ENCODE measurements around the gene GABBR1.
"Not testable (repeated sequence)": the region's sequence is repeated elsewhere in the genome, so short reads cannot be mapped to it uniquely, and the experiment has no call there.

The GABBR1 gene

DNA sequence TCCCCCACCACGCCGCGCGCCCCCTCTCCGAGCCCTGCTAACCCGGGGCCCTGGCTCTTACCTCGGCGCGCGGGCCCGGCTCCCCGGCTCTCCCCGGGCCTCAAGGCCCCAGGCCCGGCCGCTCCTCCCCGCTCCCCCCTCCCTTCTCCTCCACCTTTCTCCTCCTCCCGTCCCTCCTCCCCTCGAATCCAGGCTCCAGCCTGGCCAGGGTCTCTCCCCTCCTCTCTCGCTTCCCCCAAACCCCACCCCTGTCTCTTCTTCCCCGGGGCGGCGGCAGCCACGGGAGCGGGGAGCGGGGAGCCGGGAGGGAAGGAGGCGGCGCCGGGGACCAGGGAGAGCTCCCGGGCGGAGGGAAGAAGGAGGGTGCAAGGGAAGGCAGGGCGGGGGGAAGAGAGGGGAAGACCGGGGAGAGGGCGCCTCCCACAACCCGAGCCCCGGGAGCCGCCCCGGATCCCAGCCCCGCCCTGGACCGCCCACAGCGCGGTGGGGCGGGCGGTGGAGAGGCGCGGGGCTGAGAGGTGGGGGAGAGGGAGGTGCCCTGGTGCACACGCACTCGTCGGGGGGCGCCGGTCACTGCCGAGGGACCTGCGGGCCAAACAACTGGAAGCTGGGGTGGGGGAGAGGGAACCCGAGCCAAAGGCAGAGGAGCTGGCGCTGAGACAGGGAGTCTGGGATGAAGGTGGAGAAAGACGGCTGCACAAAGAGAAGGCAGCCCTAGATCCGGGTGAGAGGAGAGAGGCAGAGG is at the start of gene GABBR1:
GABBR1 (minus strand) TSS at position 395 of the 745 bp plus-strand sequence. CDS start 798 bp downstream, outside the sequence.
- peak; percentile 67 for DNase-seq (ENCODE audit: low spot score)

DNA sequence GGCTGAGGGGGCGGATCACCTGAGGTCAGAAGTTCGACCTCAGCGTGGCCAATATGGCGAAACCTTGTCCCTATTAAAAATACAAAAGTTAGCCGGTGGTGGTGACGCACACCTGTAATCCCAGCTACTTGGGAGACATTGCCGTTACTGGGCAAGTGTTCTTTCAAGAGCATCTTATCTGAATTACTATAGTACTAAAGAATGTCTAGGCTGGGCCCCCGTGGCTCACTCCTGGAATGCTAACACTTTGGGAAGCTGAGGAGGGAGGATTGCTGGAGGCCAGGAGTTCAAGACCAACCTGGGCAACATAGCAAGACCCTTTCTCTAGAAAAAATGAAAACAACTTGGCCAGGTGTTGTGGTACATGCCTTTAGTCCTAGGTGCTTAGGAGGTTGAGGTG is 48.8 kb upstream of the GABBR1 start:
- DNase-seq (ENCODE audit: low spot score) = no peak

- no peak for DNase-seq (ENCODE audit: low spot score)
Observed at GRCh38 chr6:29680904-29681303, 47.9 kb upstream of the GABBR1 start, which contains the start of gene ZFP57. Gene ZFP57, minus strand, starts transcription at chr6:29681152. Its CDS starts 4,149 bp downstream, at chr6:29677003.

DNA sequence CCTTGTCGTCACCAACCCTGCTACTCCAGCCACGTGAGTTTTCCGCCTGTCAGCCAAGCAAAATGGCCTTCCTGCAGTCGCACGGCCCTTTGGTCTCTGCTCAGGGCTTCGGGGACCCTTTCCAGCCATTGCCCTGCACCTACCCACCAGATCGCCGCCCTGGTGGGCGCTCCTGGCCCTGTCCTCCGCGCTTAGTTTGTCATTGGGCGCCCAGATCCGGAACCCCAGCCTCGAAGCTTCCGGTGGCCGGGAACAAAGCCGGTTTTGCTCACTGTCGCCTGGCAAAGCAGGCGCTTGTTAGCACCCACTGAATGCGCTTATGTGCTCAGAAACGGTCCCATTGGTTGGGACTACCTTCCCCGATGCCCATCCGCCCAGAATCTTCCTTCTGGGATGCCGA is 47.4 kb upstream of the GABBR1 start:
- DNase-seq (ENCODE audit: low spot score) = no peak

DNA sequence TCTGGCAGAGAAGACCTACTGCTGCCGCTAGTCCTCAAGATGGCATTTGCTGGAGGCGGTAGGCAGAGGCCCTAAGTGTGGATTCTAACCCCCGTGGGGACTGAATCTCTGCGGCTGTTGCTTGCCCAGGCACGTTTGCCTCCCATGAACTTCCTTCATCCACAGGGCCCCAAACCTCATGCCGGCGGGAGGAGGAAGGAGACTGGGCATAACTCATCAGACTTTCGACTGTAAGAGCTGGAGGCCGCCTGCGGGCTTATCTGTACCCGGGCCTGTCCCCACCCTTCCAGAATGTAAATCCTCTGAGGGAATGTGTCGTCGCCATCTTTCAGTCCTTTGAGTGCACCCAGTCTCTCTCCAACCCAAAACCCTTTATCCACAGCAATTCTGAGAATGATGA is 47.0 kb upstream of the GABBR1 start:
- DNase-seq (ENCODE audit: low spot score) = no peak

DNA sequence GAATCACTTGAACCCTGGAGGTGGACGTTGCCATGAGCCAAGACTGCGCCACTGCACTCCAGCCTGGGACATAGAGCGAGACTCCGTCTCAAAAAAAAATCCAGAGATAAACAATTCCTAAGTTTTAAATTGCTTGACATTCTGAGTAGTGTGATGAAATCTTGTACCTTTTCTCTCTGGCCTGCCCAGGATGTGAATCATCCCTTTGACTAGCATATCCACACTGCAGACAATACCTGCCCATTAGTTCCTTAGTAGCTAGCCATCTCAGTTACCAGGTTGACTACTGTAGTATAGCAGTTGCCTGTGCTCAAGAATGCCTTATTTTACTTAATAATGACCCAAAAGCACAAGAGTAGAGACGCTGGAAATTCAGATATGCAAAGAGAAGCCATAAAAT is 45.1 kb upstream of the GABBR1 start:
- no peak for DNase-seq (ENCODE audit: low spot score)

GRCh38 chr6:29676981-29677601 is 44.1 kb upstream of the GABBR1 start:
- DNase-seq (ENCODE audit: low spot score) = no peak

GRCh38 chr6:29675561-29675960 is 42.6 kb upstream of the GABBR1 start:
- DNase-seq (ENCODE audit: low spot score) = no peak

- no peak for DNase-seq (ENCODE audit: low spot score)
Observed at GRCh38 chr6:29674008-29674407, 41.0 kb upstream of the GABBR1 start.

GRCh38 chr6:29673161-29673560 is 40.2 kb upstream of the GABBR1 start:
- DNase-seq (ENCODE audit: low spot score) = no peak

DNA sequence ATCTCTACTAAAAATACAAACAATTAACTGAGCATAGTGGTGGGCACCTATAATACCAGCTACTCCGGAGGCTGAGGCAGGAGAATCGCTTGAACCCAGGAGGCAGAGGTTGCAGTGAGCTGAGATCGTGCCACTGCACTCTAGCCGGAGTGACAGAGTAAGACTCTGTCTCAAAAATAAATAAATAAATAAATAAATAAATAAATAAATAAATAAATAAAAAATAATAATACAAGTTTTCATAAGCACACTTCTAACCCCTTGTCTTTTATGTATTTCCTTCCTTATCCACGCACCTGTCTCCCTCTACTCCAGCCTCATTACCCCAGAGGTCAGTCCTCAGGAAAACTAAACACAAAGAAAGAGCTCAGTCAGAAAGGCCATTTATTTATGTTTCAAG is 39.1 kb upstream of the GABBR1 start:
- DNase-seq (ENCODE audit: low spot score) = not testable (repeated sequence)

DNA sequence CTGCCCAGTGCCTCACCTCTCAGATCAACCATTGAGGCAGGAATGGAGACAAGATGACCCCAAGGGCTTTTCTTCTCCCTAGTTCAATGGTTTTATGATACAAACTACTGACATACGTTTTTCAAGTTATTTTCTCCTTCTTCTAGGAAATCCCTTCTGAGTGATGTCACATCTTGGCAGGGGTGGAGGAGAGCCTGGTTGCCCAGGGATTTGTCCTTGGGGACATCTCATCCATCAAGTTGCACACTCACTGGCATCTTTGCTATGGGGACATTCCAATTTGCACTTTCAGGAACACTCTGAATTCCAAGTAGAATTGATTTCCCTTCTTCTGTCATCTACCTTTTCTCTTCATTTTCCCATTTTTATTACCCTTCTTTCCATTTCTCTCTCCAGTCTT is 38.0 kb upstream of the GABBR1 start:
- no peak for DNase-seq (ENCODE audit: low spot score)

GRCh38 chr6:29667158-29667557 is 34.2 kb upstream of the GABBR1 start:
- no peak for DNase-seq (ENCODE audit: low spot score)

GRCh38 chr6:29666826-29667130 is 33.8 kb upstream of the GABBR1 start:
- DNase-seq (ENCODE audit: low spot score) = no peak

GRCh38 chr6:29665942-29666825 is 33.2 kb upstream of the GABBR1 start:
- DNase-seq (ENCODE audit: low spot score) = no peak

DNA sequence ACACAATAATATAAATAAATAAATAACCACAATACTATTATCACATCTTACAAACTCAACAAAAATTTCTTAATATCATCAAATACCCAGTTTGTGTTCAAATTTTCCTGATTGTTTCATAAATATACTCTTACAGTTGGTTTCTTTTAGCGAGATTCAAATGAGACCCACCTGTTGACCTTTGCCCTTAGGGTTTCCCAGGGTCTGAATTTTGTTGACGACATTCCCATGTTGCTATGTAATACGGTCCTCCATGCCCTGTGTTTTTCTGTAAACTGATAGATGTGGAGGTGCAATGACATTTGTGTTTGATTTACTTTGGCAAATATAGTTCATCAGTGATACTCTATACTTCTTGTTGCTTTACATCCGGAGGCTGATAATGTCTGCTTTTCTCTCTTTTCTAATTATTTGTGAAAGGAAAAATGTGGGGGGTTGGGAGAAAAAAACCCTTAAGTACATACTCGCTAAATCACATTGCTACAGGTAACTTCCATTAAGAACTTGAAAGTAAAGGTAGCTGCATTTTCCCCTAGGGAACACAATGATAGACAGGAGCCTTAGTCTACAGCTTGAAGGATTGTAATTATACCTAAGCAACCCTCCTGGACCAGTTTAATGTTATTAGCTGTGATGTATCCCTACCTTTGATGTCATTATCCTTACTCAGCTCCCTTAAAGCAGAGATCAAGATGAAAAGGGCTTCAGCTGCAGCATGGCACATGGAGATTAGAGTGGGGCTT is 30.5 kb upstream of the GABBR1 start:
- no peak for DNase-seq (ENCODE audit: low spot score)

- not testable (repeated sequence) for DNase-seq (ENCODE audit: low spot score)
Observed at GRCh38 chr6:29661502-29662141, 28.6 kb upstream of the GABBR1 start.

DNA sequence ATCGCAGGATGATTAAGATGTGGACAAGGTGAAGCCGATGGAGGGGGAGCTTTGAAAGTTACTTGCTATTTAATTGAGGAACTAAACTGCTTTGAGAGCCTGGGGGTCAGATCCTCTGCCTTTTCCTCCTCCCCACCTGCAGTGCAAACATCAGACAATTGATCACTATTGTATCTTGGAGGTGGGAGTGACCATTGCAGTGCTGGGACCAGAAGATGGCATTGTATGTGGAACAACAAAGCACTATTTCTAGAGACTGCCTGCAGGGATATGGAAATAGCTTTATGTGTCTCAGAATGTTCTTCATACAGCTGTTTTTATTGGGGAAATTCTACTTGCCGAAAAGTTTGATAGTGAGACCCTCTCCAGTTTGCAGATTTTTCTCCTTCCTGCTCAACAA is 28.1 kb upstream of the GABBR1 start:
- no peak for DNase-seq (ENCODE audit: low spot score)

DNA sequence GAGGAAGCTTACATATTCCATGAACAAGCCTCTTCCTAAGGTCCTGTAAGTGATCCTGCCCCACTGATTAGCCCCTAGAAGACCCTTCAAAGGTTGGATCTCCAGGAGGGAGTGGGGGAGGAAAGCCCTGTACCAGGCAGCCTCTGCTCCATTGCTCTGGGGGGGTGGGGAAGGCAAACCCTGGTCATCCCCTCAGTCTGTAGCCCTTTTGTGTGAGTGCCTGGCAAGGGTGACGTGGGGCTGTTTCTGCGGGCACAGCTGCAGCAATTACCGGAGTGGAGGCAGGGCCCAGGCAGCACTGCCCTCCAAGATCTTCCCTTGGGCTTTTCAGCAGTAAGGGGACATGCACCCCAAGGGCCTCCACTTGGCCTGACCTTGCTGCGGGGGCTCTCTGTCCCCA is 23.8 kb upstream of the GABBR1 start, which contains the start of gene MOG:
MOG (plus strand) TSS at position 295 of the 400 bp plus-strand sequence. CDS start 118 bp downstream, outside the sequence.
- no peak for DNase-seq (ENCODE audit: low spot score)

DNA sequence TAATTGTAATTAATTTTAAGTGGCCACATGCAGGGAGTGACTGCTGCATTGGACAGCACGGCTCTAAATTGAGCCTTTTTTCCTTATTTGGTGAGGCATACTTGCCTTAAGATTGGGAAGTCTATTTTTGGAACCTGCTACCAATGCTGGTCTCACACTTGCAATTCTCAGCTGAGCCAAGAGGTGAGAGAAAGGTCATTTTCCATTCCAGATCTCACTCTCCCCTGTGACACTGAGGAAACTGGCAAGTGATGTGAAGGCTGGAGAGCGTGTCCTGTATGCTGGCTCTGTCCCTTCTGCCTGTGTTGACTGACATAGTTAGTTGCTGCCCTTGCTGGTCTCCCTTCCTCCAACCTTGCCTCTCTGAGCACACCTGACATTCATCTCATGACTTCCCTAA is 23.2 kb upstream of the GABBR1 start:
- no peak for DNase-seq (ENCODE audit: low spot score)

GRCh38 chr6:29655658-29656057 is 22.7 kb upstream of the GABBR1 start:
- DNase-seq (ENCODE audit: low spot score) = no peak
